GM19238 (cell line): Measurements from ENCODE around the gene PRKG1.
"Not testable (repeated sequence)": the region's sequence is repeated elsewhere in the genome, so short reads cannot be mapped to it uniquely, and the experiment has no call there.

Experiments used
- DNase-seq: peaks from one replicate; pipeline ENCODE4 v3.0.0; 2011; ENCODE audit warnings: low spot score; ENCODE audit not compliant: insufficient read length

PRKG1 gene

DNA sequence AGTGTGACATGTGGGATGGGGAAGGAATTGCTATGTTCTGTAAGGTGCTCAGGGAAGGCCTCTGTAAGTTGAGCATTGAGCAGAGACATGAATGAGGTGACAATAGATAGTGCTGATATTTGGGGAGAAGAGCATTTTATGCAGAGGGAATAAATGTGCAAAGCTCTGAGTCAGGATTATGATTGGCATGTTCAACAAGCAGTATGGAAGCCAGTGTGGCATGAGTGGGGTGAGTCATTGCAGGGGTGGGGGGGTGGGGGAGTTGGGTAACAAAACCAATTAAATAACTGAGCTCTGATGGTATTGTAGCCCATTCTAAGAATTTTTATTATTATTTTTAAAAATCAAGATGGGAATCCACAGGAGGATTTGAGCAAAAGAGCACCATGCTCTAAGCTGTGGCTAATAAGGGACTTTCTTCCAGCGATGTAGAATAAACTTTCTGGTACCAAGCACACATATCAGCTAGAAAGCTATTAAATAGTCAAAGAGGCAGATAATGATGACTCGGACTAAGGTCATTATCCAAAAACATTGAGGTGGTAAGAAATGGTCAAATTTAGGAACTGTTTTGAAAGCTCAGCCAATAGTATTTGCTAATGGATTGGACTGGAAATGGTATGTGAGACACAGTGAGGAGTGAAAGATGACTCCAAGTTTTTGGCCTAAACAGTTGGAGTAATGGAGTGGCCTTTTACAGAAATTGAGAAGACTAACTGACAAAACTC, 96.4 kb downstream of the PRKG1 start:
- no peak for DNase-seq

DNA sequence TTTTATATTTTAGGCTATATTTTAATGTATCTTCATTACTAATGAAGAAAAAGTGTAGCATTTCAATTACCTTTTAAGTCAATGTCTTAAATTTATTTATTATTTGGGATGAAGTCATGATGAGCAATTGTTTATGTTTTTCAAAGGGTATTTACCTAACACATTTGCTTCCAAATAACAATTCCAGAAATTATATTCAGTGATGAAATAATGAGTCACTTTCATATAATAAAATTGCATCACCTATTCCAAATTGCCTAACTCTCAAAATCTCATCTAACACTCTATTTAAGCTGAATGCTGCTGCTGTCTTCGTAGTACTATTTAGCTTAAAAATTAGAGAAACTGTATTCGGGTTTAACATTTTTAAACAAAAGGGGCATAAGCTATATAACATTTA, 97.7 kb downstream of the PRKG1 start:
- DNase-seq: no peak

DNA sequence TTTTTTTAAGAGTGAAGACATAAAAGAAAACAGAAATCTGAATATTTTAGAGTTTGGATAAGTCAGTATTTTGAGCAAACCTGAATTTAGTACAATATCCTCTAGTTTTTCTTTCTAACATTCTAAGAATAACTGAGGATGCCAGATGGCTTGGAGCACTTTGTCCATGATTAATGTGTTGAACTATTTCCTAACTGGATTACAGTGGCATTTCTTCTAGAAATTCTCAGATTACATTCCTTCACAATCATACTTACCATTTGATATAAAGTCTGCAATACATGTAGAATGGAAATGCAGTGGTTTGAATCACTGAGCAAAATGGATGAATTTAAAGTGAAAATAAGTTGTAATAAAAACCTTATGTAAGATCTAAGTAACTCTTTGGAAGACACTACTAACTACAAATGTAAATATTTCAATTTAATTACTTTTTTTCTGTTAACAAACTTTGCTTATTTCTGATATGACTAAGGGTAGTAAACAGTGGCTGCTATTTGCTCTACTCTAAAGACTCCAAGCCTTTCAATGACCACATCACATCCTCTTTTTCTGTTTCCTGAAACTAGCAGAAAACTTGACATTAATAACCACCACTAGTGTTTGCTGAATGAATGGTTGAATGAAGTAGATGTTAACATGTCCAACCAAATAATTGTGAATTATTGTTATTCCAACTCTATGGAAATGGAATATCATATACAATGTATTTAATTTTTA, 102.8 kb downstream of the PRKG1 start:
- DNase-seq: no peak

DNA sequence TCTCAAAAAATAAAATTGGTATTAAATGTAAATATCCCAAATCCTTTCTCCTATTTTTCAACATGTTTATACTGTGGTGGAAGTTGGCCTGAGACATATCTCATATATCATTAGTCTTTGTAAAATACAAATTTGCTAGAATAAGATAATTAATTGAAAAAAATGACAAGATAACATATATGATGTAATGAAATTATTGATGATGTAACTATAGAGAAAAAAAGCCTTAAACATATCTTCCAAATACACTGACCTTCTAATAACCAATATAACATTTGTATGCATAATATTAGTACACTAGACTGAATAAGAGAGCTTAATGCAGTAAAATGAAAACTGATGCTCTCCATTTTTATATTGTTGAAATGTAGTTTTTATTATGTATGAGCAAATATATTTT, 104.3 kb downstream of the PRKG1 start:
- no peak for DNase-seq

GRCh38 chr10:51180141-51180540, 105.9 kb downstream of the PRKG1 start:
- no peak for DNase-seq

DNA sequence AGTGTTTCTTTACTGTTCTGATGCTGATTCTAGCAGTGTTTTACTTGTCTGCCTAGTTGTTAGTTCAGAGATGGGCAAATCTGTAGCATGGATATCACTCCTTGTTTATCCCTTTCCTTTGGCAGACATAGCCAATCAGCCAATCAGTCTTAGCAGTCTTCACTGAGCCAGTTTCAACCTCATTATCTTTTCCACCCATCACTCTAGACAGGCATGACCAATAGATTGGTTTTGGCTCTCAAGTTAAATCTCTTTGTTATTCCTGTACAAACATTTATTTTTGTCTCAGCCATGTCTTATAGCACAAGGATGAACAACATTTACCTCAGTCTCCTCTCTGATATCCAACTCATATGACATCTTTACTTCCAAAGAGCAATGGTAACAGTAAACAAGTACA, 109.5 kb downstream of the PRKG1 start:
- no peak for DNase-seq

GRCh38 chr10:51186361-51186760, 112.1 kb downstream of the PRKG1 start:
- no peak for DNase-seq

DNA sequence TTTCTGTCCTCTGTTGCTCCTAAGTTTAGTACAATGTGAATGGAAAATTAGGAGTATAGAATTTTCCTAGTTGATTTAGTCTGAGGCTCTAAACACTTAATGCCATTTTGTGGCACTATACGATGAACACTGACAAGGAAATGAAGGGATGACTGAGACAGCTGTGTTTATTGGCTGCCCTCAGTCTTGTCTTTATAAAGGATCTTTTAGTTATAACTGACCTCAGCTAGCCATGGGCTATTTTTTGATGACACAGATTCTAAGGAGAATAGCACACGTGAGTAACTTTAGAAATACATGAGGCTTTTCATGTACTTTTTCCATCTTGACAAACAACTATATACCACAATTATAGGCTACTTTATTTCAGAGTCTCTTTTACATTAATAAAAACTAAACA, 113.7 kb downstream of the PRKG1 start:
- DNase-seq: no peak

DNA sequence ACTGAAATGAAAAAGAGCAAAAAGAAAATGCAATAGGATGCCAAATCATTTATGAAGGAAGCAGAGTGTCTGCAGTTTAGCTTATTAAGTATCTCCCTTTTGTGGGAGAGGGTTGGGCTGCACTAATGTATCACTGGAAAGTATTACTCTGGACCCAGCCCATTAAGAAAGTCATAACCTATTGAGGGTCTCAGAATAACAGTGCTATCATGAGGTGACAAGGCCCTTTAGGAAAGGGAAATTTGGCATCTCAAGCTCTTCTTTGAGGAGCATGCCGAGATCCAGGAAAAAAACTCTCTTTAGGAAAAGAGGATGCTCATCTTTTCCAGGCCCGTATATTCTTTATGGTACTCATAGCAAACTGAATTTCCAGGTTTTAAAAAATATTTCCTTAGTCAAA, 114.6 kb downstream of the PRKG1 start:
- DNase-seq: no peak

DNA sequence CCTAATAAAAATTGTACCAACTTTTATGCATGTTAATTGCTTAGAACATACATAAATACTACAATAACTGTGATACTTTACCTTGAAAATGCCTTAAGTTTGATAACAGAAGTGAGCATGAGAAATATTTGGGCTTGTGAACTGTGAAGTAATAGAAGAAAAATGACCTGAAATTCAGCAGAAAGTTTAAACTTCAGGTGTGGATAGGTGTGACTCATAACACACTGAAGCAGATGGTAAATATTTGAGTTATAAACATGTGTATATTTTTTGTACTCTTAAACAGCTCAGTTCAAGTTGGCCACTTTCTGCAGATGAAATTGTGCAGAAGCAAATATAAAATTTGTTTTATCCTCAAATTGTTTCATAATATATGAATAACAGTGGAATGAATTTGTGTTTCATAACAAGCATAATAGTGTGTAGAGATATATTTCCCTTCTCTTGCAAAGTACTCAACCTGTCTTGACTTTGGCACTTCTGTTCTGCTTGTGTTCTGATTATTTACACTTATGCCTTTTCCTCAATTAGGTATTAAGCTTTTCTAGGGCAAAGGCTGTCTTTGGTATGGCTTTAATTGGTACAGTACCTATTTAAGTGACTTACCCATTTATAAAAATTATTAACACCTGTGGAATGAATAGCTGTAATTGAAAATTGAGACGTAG, 122.4 kb downstream of the PRKG1 start:
- no peak for DNase-seq

DNA sequence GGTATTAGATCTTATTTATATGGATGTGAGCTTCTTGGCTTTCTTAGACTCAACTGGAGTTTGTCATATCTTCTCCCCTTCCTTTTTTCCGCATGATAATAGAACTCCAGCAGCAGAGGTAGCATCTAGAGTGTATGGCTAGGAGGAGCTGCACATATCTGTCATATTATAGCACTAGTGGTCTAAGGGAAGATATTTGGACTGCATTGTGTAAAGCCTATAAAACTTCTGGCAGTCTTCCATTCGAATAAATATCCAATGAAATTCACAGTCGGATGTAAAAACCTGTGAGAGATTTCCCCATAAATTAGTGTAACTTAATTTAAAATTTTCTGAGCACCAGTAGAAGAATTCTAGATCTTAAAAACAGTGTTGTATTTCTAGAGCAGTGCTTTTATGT, 123.9 kb downstream of the PRKG1 start:
- no peak for DNase-seq

DNA sequence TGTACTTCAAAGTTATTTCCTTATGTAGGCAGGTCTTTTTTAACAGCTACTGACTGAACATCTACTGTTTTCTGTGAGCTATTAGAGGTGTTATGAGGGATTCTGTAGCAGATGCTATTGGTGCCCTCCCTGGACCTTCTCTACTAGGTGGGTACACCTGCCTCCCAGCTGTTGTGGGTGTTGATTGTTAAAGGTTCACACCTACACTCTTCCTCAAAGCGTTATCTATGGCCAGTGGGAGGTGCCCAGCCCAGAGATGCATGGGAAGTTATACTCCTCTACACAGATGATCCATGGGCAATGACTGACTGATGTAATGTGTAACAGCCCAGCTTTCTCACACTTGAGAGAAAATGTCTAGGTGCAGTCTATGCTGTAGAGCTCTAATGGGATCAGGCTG, 127.7 kb downstream of the PRKG1 start:
- DNase-seq: no peak

DNA sequence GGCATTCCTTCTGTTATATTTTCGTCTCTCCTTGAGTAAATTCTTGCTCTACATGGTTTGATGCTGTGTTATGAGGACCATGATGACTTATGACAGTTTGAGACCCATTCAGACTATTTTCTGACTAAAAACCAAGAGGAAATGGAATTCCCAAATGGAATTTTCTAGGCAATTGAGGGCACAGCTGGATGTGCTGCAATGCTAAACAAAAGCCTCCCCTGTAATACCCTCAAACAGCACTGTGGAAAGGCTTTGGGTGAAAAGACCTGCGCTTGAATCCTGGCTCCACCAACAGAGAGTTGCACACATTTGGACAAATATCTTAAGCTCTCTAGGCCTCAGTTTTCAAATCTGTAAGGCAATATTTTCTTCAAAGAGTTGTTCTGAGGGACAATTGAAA, 129.1 kb downstream of the PRKG1 start:
- no peak for DNase-seq

GRCh38 chr10:51204066-51204465, 129.8 kb downstream of the PRKG1 start:
- DNase-seq: no peak

DNA sequence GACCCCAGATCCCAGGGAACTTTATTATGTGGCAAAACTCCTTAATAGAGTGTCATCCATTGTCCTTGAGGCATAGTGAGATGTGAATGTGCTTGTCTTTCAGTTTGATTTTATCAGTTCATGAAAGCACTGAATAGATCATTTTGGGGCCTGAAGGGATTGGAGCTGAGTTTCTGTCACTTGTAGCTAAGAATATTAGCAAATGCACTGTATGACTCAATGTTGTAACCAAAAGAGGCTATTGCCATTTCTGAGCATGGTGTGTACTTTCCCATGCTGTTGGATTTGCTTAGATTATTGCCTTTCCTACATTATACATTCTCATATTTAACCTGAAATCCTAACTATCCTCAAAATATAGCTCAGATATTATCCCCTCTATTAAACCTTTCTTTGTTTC, 130.4 kb downstream of the PRKG1 start:
- DNase-seq: no peak

GRCh38 chr10:51206500-51206899, 132.2 kb downstream of the PRKG1 start:
- no peak for DNase-seq

DNA sequence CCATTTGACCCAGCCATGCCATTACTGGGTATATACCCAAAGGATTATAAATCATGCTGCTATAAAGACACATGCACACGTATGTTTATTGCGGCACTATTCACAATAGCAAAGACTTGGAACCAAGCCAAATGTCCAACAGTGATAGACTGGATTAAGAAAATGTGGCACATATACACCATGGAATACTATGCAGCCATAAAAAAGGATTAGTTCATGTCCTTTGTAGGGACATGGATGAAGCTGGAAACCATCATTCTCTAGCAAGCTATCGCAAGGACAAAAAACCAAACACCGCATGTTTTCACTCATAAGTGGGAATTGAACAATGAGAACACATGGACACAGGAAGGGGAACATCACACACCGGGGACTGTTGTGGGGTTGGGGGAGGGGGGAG, 138.7 kb downstream of the PRKG1 start:
- not testable (repeated sequence) for DNase-seq

GRCh38 chr10:51214207-51215196, 140.2 kb downstream of the PRKG1 start:
- no peak for DNase-seq

DNA sequence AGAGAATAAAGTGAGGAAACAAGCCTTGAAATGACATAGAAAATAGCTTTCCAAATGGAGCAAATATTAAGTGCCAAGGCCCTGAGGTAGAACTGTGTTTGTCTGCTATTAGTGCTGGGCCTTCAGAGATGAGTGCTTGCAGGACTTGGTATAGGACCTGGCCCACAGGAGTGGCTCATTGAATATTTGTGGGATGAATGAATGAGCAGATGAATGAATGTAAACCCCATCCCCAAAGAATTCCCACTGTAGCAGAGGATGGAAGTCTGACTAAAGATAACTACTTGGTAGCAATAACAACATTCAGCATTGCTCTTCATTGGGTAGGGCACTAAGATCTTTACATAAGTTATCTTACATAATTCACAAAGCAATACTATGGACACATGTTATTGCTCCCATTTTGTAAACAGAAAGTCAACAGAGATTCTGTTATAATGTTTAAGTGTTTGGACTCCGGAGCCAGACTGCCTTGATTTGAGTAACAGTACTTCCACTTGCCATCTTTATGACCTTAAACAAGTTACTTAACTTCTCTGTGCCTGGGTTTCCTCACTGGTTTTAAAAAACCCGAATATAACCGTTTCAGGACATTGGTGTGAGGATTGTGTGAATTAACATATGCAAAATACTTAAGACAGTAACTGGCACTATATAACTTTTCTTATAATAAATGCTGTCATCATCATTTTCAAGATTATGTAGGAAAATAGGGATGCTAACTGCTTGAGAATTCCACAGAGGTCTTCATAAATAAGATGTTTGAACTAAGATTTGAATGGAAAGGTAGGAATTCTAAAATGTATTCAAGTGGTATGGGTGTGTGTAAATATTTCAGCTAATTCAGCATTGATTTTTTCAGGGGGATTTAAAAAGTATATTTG, 141.9 kb downstream of the PRKG1 start:
- DNase-seq: no peak

DNA sequence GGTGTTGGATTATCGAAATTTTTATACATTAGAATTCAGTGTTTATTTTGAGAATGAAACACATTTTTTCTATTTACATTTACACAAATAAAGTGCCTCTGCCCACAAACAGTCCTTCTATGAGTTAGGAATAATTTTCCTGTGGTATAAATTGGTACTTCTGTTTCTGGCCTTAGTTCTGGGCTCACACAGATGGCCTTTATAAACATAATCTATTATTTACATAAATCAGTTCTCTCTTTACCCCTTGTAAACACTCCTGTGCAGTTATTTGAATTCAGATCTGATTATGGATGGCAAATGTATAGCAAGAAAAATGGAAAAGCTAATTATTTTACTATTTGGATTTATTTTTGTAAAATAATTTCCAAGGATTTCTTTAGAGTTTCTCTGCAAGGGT, 143.2 kb downstream of the PRKG1 start:
- no peak for DNase-seq
